Thymus (tissue), 11 donors: Measurements from ENCODE around the gene DTNA. TPM values are rescaled to one million over a fixed set of nuclear protein-coding genes. Genes with fewer than 3 reads are reported as not detected.

Source experiments
- DNase-seq, 9 donors: peaks; one replicate each; pipeline ENCODE4 v3.0.0-alpha.2; 2013; ENCODE audit warnings: low spot score in 9 of 9, low read depth in 6 of 9, missing footprints in 1 of 9
- H3K27ac ChIP-seq, 2 donors: one replicate each; pipeline ENCODE4 v1.5.1; 2013; ENCODE audit warnings: control low read depth in 1 of 2, low read depth in 1 of 2, low read length in 1 of 2, mild to moderate bottlenecking in 1 of 2, moderate library complexity in 1 of 2
- H3K27me3 ChIP-seq, 2 donors: one replicate each; pipeline ENCODE4 v1.5.1; 2013; ENCODE audit warnings: low read length in 1 of 2; ENCODE audit not compliant: control insufficient read depth in 2 of 2, insufficient read depth in 1 of 2
- H3K36me3 ChIP-seq, 2 donors: one replicate each; pipeline ENCODE4 v1.5.1; 2013; ENCODE audit warnings: low read length in 1 of 2, mild to moderate bottlenecking in 1 of 2, moderate library complexity in 1 of 2; ENCODE audit not compliant: control insufficient read depth in 2 of 2, insufficient read depth in 2 of 2
- H3K4me1 ChIP-seq, 2 donors: one replicate each; pipeline ENCODE4 v1.5.1; 2013; ENCODE audit warnings: low read length in 2 of 2; ENCODE audit not compliant: control insufficient read depth in 2 of 2, insufficient read depth in 2 of 2
- H3K4me3 ChIP-seq, 2 donors: one replicate each; pipeline ENCODE4 v1.5.1; 2013; ENCODE audit warnings: low read length in 2 of 2, control low read depth in 1 of 2, mild to moderate bottlenecking in 1 of 2
- H3K9me3 ChIP-seq, 2 donors: one replicate each; pipeline ENCODE4 v1.5.1; 2013; ENCODE audit warnings: low read length in 1 of 2, mild to moderate bottlenecking in 1 of 2; ENCODE audit not compliant: control insufficient read depth in 2 of 2, insufficient read depth in 1 of 2
- WGBS: extraction: QIAGEN DNeasy Blood & Tissue Kit; methylation state at CpG from one replicate; pipeline ENCODE4 v1.1.7; 2013; 5-methylcytosine and 5-hydroxymethylcytosine counted together
- polyA plus RNA-seq: library from polyadenylated mRNA; stranded (reverse); fragments of 200-250 nt; gene quantifications from one replicate; pipeline ENCODE4 v1.2.3, GENCODE V29; 2013
- total RNA-seq: library from RNA; stranded (reverse); fragments of 120-200 nt; gene quantifications from one replicate; pipeline ENCODE4 v1.2.4, GENCODE V29; 2013
- donor health status: healthy.

Gene DTNA
- total and polyA plus RNA-seq, 2 donors: 1.7 to 2.9 TPM

DNA sequence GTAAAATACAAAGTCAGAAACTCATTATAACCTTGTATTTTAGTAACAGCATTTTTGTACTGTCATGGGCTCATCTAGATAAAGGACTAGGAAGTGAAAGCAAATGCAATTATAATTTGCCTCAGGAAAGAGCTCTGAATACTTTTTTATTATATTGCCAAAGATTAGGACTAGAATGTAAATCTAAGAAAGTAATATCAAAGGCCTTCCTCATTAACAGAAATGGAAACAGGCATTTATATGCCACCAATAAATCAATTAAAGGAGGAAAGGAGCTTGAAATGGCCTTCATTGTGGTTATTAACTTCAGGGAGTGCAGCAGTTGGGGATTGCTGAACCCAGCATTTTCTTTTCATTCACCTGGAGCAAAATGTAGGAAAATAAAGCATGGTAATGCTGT, 39.6 kb downstream of the DTNA start:
- Histone ChIP-seq H3K36me3 (no peaks in the 10 kb centered on the region), H3K27ac (no peak overlapping the region), H3K4me3 (no peak overlapping the region), H3K27me3 (no peaks in the 10 kb centered on the region), H3K4me1 (no peaks in the 10 kb centered on the region), H3K9me3 (no peaks in the 10 kb centered on the region)
- DNase-seq: no peak

DNA sequence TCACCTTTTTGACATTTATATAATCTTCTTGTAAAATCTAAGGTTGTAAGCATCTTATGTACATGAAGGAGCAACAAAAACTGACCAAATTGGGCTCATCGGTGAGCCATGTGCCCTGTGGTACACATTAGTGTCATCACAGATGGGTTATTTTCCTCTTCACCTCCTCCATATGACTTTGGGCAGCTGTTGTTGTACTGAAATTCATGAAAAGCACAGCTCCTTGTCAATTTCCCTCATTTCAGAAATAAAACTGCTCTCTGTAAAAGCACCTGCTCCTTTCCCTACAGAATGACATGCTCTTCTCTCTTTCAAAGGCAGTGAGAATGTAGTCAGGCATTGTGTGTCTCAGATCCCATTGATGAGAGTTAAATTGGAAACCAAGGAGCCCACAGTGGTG, 42.0 kb downstream of the DTNA start:
- Histone ChIP-seq H3K9me3 (no peaks in the 10 kb centered on the region), H3K4me1 (no peaks in the 10 kb centered on the region), H3K27ac (no peak overlapping the region), H3K4me3 (no peak overlapping the region), H3K36me3 (no peaks in the 10 kb centered on the region), H3K27me3 (no peaks in the 10 kb centered on the region)
- WGBS: 99% methylated on average over 1 of the region's 1 CpG
- DNase-seq: no peak

DNA sequence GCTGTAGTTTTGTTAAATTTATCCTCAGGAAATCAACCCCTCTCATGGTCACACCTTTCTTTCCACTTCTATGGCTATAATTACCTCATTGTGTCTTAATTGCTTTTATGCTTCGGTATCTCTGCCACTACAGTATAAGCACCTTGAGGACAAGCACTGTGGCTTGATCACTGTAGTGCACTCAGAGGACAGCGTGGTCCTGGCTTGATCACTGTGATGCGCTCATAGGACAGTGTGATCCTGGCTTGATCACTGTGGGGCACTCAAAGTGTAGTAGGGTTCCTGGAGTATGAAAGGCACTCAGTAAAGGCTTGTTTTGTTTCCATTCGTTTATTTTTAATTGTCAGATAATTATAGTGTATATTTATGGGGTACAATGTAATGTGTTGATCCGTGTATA, 44.2 kb downstream of the DTNA start:
- no peaks in the 10 kb centered on the region for H3K9me3 ChIP-seq
- no peak overlapping the region for H3K27ac ChIP-seq
- no peaks in the 10 kb centered on the region for H3K27me3 ChIP-seq
- no peak overlapping the region for H3K4me3 ChIP-seq
- no peaks in the 10 kb centered on the region for H3K4me1 ChIP-seq
- H3K36me3 ChIP-seq: no peaks in the 10 kb centered on the region
- WGBS: 96% methylated on average over 5 of the region's 5 CpGs
- no peak for DNase-seq

DNA sequence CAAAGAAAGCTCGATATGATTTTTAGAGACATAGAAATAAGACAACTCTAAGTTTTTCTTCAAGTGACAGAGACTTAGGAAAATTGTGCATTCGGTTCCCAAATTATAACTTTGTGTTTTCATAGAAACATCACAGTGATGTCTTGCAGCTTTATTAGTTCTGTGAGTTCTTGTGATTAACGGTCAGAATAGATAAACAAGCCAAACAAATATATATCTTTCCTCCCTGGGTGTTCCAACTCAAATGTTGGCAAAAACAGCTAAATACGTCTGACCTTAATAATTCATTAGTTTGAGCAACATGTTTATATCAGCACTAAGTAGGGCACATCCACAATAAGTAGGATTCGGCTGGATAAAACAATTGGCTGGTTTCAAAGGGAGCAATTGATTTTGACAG, 47.6 kb downstream of the DTNA start:
- H3K9me3 ChIP-seq: no peaks in the 10 kb centered on the region
- H3K4me3 ChIP-seq: no peak overlapping the region
- H3K36me3 ChIP-seq: no peaks in the 10 kb centered on the region
- DNase-seq: no peak
- 97% methylated on average over 5 of the region's 5 CpGs for WGBS
- H3K27me3 ChIP-seq: no peaks in the 10 kb centered on the region
- H3K27ac ChIP-seq: no peak overlapping the region
- no peaks in the 10 kb centered on the region for H3K4me1 ChIP-seq

DNA sequence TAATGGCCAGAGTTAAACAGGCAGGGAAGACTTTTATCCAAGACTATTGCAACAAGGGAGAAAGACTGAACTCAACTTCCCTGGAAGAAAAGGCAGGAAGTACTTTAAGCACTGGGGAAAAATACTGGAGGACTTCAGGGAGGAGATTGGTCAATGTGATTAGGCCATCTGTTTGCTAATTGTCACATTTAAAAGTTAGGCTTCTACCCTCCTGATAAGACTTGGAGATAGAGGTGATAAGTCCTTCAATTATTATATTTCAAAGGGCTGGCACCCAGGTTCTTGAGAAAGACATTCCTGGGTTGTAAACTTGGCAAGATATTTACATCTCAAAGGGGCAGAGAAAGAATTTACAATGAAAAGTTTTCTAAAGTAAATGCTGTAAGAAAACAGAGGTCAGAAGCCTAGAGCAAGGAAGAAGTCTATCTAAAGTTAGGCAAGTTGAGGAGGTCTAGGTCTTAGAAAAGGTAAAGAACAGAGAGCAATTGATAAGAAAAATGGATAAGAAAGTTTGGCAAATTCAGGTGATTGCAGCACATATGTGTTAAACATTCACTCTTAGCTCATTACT, 48.4 kb downstream of the DTNA start:
- no peaks in the 10 kb centered on the region for H3K36me3 ChIP-seq
- H3K4me3 ChIP-seq: no peak overlapping the region
- DNase-seq: no peak
- no peaks in the 10 kb centered on the region for H3K9me3 ChIP-seq
- no peaks in the 10 kb centered on the region for H3K4me1 ChIP-seq
- no peak overlapping the region for H3K27ac ChIP-seq
- no peaks in the 10 kb centered on the region for H3K27me3 ChIP-seq

DNA sequence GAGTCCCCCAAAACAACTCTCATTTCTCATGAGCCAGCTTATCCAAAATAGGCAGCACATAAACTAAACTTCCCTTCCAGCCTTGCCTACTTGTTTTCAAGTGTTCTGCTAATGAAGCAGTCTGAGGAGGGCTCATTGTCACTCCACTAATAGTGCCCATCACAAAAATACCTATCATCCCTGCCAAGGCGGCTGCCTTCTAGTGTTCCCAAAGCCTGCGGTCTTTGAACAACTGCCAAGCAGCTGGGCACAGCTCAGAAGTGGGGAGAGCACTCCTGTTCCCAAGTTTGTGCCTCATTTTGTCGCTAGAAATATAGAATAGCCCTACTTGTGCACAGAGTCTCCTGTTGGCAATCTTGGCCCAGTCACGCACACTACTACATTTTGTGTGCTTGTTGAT, 50.3 kb downstream of the DTNA start:
- no peaks in the 10 kb centered on the region for H3K27me3 ChIP-seq
- no peaks in the 10 kb centered on the region for H3K9me3 ChIP-seq
- no peak overlapping the region for H3K4me3 ChIP-seq
- no peak for DNase-seq
- H3K4me1 ChIP-seq: no peaks in the 10 kb centered on the region
- H3K27ac ChIP-seq: no peak overlapping the region
- H3K36me3 ChIP-seq: no peaks in the 10 kb centered on the region
- 73% methylated on average over 4 of the region's 4 CpGs for WGBS

DNA sequence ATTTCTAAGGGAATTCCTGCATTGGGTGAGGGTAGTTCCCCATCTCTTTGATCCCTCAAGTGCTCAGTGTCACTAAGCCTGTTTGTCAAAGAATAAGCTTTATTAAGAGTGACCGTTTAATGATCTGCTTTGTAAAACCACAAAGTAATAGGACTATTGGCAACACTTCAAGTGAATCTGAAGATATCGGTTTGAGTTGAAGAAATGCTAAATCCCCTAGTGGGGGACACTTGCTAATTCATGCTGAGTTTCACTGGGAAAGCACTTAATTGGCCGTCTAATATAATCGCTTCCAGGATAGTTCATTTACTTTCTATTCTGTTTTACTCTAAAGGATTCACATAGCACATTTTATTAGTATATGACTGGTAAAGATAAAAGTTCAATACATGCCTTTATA, 54.4 kb downstream of the DTNA start:
- Histone ChIP-seq H3K36me3 (no peaks in the 10 kb centered on the region), H3K4me3 (no peak overlapping the region), H3K27ac (no peak overlapping the region), H3K4me1 (no peaks in the 10 kb centered on the region), H3K9me3 (no peaks in the 10 kb centered on the region), H3K27me3 (no peaks in the 10 kb centered on the region)
- 92% methylated on average over 4 of the region's 4 CpGs for WGBS
- DNase-seq: no peak

DNA sequence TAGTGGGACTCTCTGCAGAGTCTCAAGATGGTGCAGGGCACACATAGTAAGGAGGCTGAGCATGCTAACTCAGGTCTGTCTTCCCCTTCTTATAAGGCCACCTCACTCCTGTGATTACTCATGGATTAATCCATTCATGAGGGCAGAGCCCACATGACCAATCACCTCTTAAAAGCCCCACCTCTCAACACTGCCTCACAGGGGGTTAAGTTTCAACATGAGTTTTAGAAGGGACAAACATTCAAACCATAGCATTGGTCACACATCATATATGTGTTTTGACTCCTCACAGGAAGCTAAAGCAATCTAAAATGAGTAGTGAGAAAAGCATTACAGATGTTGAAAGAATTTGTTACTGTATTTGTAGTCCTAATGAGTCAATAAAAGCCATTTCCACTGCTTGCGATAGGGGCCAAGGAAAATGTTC, 57.5 kb downstream of the DTNA start:
- 97% methylated on average over 1 of the region's 1 CpG for WGBS
- Histone ChIP-seq H3K9me3 (no peaks in the 10 kb centered on the region), H3K27me3 (no peaks in the 10 kb centered on the region), H3K36me3 (no peaks in the 10 kb centered on the region), H3K4me3 (no peak overlapping the region), H3K4me1 (no peaks in the 10 kb centered on the region), H3K27ac (no peak overlapping the region)
- DNase-seq: no peak

DNA sequence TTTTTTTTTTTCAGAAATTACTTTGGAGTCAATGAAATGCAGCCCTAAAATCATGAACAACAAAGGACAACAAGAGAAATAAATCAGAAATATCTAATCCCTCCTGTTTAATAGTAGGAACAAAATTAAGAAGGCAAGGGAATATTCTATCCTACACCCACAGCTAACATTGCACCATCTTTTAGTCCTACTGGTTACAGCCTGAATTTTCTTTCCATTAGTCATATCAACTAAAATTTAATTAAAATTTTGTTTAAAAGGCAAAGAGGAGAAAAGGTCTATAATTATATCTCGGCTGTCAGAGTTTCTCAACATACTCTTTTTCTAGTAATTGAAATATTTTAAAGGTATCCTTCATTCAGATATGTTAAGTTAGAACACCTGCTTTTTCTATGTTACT, 61.9 kb downstream of the DTNA start:
- Histone ChIP-seq H3K27ac (no peak overlapping the region), H3K27me3 (no peaks in the 10 kb centered on the region)
- 96% methylated on average over 1 of the region's 1 CpG for WGBS

DNA sequence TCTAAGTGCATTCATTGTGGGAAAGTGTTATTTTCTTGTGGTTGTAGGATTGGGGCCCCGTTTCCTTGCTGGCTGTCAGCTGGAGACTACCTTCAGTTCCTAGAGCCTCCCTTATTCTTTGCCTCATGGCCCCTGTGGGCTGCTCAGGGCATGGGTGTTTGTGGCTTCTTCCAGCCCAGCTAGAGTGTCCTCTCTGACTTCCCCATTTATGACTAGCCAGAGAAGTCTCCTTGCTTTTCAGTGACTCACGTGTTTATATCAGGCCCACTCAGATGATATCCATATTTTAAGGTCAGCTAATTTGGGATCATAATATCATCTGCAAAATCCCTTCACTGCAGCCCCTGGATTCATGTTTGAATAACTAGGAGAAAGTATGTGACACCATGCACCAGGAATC, 62.8 kb downstream of the DTNA start:
- Histone ChIP-seq H3K4me1 (no peaks in the 10 kb centered on the region), H3K27ac (no peak overlapping the region), H3K9me3 (no peaks in the 10 kb centered on the region), H3K36me3 (no peaks in the 10 kb centered on the region), H3K27me3 (no peaks in the 10 kb centered on the region), H3K4me3 (no peak overlapping the region)
- DNase-seq: no peak
- WGBS: 4% methylated on average over 2 of the region's 2 CpGs

More for the DNA sequence above, 61.9 kb downstream of the DTNA start:
- Histone ChIP-seq H3K36me3 (no peaks in the 10 kb centered on the region), H3K4me3 (no peak overlapping the region), H3K4me1 (no peaks in the 10 kb centered on the region), H3K9me3 (no peaks in the 10 kb centered on the region)
- no peak for DNase-seq
